Fibroblast of lung (primary cell): ENCODE measurements around the gene JARID2. TPM values are rescaled to one million over a fixed set of nuclear protein-coding genes. Genes with fewer than 3 reads are reported as not detected.

ENCODE experiments used
- DNase-seq, 2 donors: peaks; one replicate each; pipeline versions ENCODE4 v3.0.0 to v3.0.0-alpha.2; 2010; ENCODE audit warnings: low read depth in 2 of 2
- H2AFZ ChIP-seq: 2 replicates; pipeline ENCODE4 v1.5.1; 2012; ENCODE audit warnings: low read length, control low read depth, inconsistent platforms
- H3K27ac ChIP-seq: 2 replicates; pipeline ENCODE4 v1.5.1; 2011; ENCODE audit warnings: low read length, control low read depth; ENCODE audit not compliant: insufficient read depth
- H3K27me3 ChIP-seq: 2 replicates; pipeline ENCODE4 v1.5.1; 2011; ENCODE audit warnings: mild to moderate bottlenecking, low read length; ENCODE audit not compliant: control insufficient read depth, insufficient read depth
- H3K36me3 ChIP-seq: 2 replicates; pipeline ENCODE4 v1.5.1; 2011; ENCODE audit warnings: low read length; ENCODE audit not compliant: control insufficient read depth, insufficient read depth
- H3K4me1 ChIP-seq: 2 replicates; pipeline ENCODE4 v1.5.1; 2011; ENCODE audit warnings: low read length; ENCODE audit not compliant: control insufficient read depth, insufficient read depth; ENCODE audit errors: extremely low read depth
- H3K4me2 ChIP-seq: 2 replicates; pipeline ENCODE4 v1.5.1; 2011; ENCODE audit warnings: low read length, control low read depth; ENCODE audit not compliant: insufficient read depth; ENCODE audit errors: extremely low read depth
- H3K4me3 ChIP-seq, 4 experiments: fragments of 200-600 bp in 1 of 4; sonication (generic) in 1 of 4; replicated peaks in 1 of 4; 2 replicates each; pipeline ENCODE4 v1.5.1; 2011 to 2016; ENCODE audit warnings: low read length in 4 of 4, low read depth in 3 of 4, mild to moderate bottlenecking in 3 of 4, control low read depth in 2 of 4, inconsistent platforms in 1 of 4, mixed read lengths in 1 of 4; ENCODE audit not compliant: insufficient read depth in 1 of 4; ENCODE audit errors: control extremely low read depth in 1 of 4
- H3K79me2 ChIP-seq: 2 replicates; pipeline ENCODE4 v1.5.1; 2012; ENCODE audit warnings: mild to moderate bottlenecking, low read length, inconsistent platforms; ENCODE audit not compliant: control insufficient read depth, insufficient read depth
- H3K9ac ChIP-seq: 2 replicates; pipeline ENCODE4 v1.5.1; 2011; ENCODE audit warnings: mild to moderate bottlenecking, low read length, control low read depth; ENCODE audit not compliant: insufficient read depth
- H3K9me3 ChIP-seq: 2 replicates; pipeline ENCODE4 v1.5.1; 2012; ENCODE audit warnings: low read depth, low read length; ENCODE audit not compliant: control insufficient read depth, insufficient read depth
- H4K20me1 ChIP-seq: 2 replicates; pipeline ENCODE4 v1.5.1; 2011; ENCODE audit warnings: low read length; ENCODE audit not compliant: control insufficient read depth, insufficient read depth; ENCODE audit errors: extremely low read depth
- EZH2 ChIP-seq: IDR thresholded peaks from 2 replicates; pipeline ENCODE4 v1.5.1; 2012; ENCODE audit warnings: low read length, control low read depth, mild to moderate bottlenecking; ENCODE audit errors: missing control alignments
- polyA plus RNA-seq, 2 donors: library from polyadenylated mRNA; depleted of rRNA in 1 of 2; stranded (reverse) in 1 of 2; unstranded in 1 of 2; fragments of >200 nt; gene quantifications; 2 replicates each; pipeline ENCODE4 v1.2.1, GENCODE V29; 2011 to 2012; ENCODE audit warnings: missing spikeins in 1 of 2
- total RNA-seq: library from RNA; depleted of rRNA; stranded (reverse); fragments of >200 nt; gene quantifications from 2 replicates; pipeline ENCODE4 v1.2.1, GENCODE V29; 2014
- TF ChIP-seq, protein P1 (sequence below), 2 donors: IDR thresholded peaks in 1 of 2; conservative IDR thresholded peaks in 1 of 2; 1 replicate in 1 of 2; 2 replicates in 1 of 2; pipeline ENCODE4 v1.5.1; 2011 to 2012; ENCODE audit warnings: low read length in 2 of 2, control low read depth in 1 of 2, inconsistent platforms in 1 of 2, low read depth in 1 of 2, mild to moderate bottlenecking in 1 of 2

The JARID2 gene
- total and polyA plus RNA-seq, 2 donors (not counting 1 experiment from before 2014, with no cell fraction given), result 5.0 to 8.2 TPM

- Histone ChIP-seq H3K4me2 (no peak overlapping the region), H3K79me2 (peaks cover 4% of the 10 kb centered on the region)
Observed at GRCh38 chr6:15305496-15305895, 59.6 kb downstream of the JARID2 start.

DNA sequence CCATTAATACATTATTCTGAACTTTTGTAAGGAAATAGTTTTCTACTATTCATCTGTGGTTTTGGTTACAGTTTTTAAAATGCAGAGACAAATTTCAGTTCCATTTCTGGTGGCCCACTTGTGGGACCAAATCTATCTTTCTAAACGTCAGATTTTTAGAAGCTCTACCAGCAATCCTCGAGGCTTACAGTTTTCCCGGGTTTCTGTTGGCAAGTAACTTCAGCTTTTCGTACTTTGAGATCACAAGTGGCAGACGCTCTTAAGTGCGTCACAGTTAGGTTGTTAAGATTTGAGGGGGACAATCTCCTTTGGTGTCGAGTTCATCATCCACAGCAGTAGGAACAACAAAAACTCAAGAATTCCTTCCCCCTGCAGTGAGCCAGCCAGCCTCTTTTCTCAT, 60.0 kb downstream of the JARID2 start:
- H3K9me3 ChIP-seq, result no peaks in the 10 kb centered on the region
- H4K20me1 ChIP-seq, result no peaks in the 10 kb centered on the region
- peaks cover 7% of the 10 kb centered on the region for H3K79me2 ChIP-seq
- H3K4me3 ChIP-seq, result no peak overlapping the region
- TF ChIP-seq, protein P1, sequence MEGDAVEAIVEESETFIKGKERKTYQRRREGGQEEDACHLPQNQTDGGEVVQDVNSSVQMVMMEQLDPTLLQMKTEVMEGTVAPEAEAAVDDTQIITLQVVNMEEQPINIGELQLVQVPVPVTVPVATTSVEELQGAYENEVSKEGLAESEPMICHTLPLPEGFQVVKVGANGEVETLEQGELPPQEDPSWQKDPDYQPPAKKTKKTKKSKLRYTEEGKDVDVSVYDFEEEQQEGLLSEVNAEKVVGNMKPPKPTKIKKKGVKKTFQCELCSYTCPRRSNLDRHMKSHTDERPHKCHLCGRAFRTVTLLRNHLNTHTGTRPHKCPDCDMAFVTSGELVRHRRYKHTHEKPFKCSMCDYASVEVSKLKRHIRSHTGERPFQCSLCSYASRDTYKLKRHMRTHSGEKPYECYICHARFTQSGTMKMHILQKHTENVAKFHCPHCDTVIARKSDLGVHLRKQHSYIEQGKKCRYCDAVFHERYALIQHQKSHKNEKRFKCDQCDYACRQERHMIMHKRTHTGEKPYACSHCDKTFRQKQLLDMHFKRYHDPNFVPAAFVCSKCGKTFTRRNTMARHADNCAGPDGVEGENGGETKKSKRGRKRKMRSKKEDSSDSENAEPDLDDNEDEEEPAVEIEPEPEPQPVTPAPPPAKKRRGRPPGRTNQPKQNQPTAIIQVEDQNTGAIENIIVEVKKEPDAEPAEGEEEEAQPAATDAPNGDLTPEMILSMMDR (conservative IDR thresholded peaks at IDR 0.05 in 1 of 2, IDR thresholded peaks at IDR 0.05 in 1 of 2; ENCODE audit: low read depth in 1 of 2, low read length in 2 of 2), result no peak
- TF ChIP-seq EZH2, result no peak
- H3K9ac ChIP-seq, result no peak overlapping the region
- H2AFZ ChIP-seq, result no peak overlapping the region
- H3K4me2 ChIP-seq, result no peak overlapping the region
- no peaks in the 10 kb centered on the region for H3K27me3 ChIP-seq
- H3K27ac ChIP-seq, result no peak overlapping the region
- H3K4me1 ChIP-seq, result peaks cover 12% of the 10 kb centered on the region
- DNase-seq, result no peak
- no peaks in the 10 kb centered on the region for H3K36me3 ChIP-seq

More at GRCh38 chr6:15305496-15305895, 59.6 kb downstream of the JARID2 start:
- Histone ChIP-seq H3K9ac (no peak overlapping the region), H3K27ac (no peak overlapping the region), H3K4me1 (peaks cover 8% of the 10 kb centered on the region), H3K36me3 (no peaks in the 10 kb centered on the region), H2AFZ (no peak overlapping the region), H3K9me3 (no peaks in the 10 kb centered on the region), H3K4me3 (no peak overlapping the region), H3K27me3 (no peaks in the 10 kb centered on the region), H4K20me1 (no peaks in the 10 kb centered on the region)
- DNase-seq, result no peak
- TF ChIP-seq, protein P1 (conservative IDR thresholded peaks at IDR 0.05 in 1 of 2, IDR thresholded peaks at IDR 0.05 in 1 of 2; ENCODE audit: low read depth in 1 of 2, low read length in 2 of 2), result no peak
- TF ChIP-seq EZH2, result no peak

DNA sequence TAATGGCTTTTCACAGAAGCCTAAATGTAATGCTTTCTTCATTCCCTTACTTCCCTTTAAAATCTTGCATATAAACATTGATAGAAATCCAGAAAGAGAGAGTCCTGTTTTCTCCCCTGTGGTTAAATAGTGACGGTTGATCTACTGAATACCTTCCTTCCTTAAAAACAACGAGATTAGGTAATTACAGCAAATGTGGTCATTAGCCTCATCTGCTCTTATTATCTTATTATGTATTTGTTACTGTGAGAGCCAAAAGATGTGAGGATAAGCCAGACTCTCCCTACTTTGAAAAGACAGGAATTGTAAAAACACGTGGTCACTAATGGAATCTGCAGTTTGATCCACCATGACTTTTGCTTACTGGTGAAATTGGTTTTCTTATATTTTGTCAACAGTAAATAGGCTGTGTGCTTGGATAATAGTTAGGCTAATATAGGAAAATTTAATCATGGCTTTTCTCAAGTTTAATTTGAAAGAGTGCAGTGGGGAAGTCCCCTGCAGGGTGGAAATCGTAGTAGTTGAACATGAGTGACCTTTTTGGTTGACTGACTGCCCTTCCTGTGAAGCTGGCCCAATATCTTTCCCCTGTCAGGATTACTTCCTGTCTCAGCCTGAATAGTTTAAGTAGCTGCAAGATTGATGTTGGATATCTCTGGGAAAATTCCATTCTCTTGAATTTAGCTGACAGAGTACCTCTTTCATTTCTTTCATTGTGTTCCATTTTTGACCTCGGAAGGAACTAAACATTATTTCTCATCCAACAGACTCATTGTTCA, 62.8 kb downstream of the JARID2 start:
- no peak for TF ChIP-seq EZH2
- TF ChIP-seq, protein P1 (conservative IDR thresholded peaks at IDR 0.05 in 1 of 2, IDR thresholded peaks at IDR 0.05 in 1 of 2; ENCODE audit: low read depth in 1 of 2, low read length in 2 of 2), result no peak
- Histone ChIP-seq H2AFZ (no peak overlapping the region), H3K27me3 (no peaks in the 10 kb centered on the region), H3K4me2 (no peak overlapping the region), H3K27ac (no peak overlapping the region), H3K4me3 (no peak overlapping the region), H3K79me2 (peaks cover 10% of the 10 kb centered on the region), H3K4me1 (peaks cover 13% of the 10 kb centered on the region), H4K20me1 (no peaks in the 10 kb centered on the region), H3K9ac (no peak overlapping the region), H3K36me3 (no peaks in the 10 kb centered on the region), H3K9me3 (no peaks in the 10 kb centered on the region)
- DNase-seq, result peak in 1 of 2 donors; percentile 76
